GM19438 (cell line): ENCODE measurements around the gene NAP1L1.

Source experiments
- ATAC-seq: cut with Tn5 transposase; IDR thresholded peaks from one replicate; pipeline ENCODE4 v1.9.1; 2021; ENCODE audit warnings: low read depth; ENCODE audit not compliant: unreplicated experiment

The NAP1L1 gene

DNA sequence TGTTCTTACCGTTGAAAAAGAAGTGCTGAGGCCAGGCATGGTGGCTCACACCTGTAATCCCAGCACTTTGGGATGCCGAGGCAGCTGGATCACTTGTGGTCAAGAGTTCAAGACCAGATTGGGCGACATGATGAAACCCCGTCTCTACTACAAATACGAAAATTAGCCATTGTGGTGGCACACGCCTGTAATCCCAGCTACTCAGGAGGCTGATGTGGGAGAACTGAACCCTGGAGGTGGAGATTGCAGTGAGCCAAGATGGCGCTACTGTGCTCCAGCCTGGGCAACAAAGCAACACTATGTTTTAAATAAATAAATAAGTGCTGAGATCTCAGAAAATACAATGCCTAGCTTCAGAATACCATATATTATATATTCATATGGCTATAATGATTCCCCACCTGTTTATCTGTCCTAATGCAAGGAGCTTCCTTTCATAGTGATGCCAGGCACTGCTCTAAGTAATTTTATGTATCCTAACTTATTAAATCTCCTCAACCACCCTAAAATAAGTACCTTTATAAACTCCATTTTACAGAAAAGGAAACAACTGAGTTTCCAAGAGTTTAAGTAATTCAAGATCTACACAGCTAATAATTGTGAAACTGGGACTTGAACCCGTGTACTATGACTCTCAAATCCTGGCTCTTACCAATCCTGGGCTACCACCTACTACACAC is 60.2 kb downstream of the NAP1L1 start:
- no peak for ATAC-seq

DNA sequence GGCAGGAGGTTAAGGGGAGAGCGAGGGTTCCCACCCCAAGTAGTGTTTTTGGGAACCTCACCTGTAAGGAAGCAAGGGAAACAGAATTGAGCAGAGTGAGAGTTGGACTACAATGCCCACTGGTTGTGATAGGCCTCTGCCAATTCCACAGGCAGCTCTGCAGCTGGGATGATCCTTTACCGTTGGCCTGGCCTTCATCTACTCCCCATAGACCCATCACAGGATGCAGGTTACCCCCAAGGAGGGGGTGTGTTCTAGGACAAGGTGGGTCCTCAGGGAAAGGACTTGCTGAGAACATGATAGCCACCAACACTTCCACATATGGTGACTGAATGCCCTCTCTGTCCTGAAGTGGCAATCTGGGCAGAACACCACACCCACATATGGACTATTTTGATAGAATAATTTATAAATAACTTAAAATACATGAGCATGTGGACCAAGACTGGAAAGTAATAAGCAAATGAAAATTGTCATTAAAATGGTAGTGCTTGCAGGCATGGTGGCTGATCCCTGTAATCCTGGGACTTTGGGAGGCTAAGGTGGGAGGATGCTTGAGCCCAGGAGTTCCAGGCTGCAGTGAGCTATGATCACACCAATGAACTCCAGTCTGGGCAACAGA is 61.3 kb downstream of the NAP1L1 start:
- no peak for ATAC-seq

DNA sequence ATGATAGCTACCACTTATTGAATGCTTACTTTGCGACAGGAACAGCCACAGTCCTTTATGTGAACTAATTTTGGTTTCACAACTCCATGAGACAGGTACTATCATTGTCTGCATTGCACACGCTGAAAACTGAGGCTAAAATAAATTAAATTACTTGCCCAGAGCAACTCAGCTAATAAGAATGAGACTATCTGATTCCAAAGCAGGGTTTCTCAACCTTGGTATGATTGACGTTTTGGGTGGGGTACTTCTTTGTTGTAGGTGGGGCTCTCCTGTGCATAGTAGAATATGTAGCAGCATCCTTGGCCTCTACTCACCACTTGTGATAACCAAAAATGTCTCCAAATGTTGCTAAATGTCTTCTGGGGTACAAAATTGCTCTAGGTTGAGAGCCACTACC is 62.0 kb downstream of the NAP1L1 start:
- ATAC-seq = no peak

DNA sequence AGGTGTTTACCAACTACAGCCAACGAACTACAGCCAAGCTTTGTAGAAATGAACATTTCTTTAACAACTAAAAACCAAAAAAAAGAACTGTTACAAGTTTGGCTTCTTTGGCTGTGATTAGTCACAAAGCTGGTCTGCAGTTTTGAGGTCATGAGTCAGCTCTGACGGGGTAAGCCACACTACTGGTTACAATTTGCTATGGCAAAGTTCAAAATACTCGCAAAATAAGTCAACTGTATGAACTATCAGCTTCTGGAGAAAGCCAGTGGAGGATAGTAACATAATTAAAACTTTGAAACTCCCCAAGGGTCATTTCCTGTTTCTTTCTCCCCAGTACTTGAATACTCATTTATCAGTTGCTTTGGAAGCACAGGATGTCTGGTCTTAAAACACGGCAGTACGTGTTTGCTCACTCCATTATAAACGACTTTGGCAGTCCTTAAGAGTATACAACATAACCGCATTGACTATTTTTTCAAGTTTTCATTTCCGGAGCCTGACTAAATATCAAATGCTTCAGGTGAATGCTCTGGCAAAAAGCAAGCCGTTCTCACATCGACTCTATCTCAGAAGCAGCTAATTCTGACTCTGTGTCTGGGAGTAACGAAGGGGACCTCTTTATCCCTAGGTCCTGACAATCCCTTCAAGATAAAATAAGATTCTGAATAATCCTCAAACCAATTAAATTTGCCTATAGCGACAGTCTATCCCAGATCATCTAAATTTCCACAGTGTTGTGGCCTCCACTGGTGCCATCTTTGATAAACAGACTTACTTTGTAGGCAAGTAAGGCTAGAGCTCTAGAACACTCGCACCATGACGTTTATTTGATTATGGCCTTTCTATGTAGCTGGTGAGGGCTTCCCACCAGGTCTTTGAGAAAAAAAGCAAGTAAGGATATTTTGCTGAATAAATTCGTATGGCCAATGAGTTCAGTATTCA is 63.5 kb downstream of the NAP1L1 start:
- ATAC-seq = no peak

DNA sequence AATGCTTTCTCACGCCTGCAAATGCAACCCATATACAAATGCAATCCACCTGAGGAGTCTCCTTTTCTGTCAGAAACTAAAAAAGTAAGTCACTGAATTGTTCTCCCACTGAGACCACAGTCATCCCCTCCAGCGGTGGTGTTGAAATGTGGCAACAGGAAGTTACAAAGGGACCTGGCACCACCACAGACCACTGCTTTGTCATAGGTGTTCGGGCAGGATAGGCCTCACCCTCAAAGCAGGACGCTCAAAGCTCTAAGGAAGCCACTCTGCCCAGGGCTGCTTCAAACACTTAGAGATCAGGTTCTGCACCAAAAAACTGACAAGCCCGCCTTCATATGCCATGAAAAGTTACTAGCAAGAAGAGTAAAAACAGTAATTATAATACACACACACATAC is 64.2 kb downstream of the NAP1L1 start:
- no peak for ATAC-seq

DNA sequence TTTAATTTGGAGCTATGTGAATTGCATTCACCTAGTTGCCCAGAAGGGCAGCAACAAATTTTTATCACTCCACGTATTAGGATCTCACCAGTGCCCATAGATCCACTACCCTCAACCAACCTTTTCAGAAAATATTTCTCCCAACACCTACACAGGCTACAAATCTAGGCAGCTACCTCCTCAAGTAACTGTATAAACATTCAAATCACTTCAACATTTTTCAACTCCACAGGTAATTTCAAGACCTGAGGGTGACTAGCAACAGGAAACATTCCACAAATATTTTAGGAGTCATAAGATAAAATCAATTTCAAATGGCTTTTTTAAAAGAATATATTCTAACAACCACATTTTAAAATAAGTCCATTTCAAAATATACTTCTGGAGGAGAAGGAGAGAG is 65.8 kb downstream of the NAP1L1 start:
- ATAC-seq = no peak

DNA sequence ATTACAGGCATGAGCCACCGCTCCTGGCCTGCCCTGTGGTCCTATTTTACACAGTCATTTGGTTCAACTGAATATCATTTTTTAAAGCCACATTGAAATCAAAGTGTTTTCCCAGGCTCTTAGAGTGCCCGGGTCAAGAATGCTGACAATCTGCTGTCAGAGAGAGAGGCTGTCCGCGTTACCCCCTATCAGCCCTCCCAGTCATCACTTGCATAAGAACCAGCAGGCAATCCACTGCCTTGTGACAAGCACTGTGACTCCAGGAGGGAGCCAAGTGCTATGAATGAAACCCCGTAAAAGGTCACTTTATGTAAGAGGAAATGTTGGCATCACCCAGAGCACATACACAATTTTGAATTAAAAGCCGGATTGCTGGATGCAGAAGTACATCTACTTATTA is 66.4 kb downstream of the NAP1L1 start:
- no peak for ATAC-seq

DNA sequence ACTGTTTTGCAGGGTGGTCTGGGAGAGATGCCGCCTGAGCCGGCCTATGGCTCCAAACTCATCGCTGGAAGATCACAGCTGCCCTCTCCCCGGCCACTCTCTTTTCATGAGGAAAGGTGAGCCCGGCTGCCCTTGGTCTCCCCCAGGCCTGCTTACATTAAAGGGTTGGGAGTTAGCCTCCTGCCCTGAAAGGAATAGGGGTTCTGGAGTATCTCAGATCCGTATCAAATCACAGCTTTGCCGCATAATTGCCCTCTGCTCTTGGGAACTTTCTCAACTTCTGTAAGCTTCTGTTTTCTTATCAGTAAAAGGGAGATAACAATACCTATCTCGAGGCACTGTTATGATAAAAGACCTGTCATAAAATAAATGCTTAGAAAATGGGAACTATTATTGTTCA is 70.5 kb downstream of the NAP1L1 start:
- ATAC-seq = no peak

DNA sequence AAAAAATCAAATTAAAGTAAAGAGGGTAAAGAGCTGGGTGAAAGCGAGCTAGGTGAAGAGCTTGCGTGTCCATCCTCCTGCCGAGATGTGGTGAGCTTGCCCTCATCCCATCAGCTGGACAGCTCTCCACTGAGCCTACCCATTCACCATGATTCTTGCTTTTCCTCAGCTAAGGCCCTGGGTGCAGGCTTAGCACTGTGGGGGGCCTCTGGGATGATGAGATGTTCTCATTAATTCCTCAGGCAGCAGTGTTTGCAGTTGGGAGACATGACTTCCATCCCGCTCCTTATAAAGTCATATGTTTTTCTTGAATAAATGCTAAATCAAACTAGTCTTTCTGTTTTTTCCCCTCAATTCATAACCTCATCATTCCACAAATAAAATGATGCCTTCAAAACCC is 70.9 kb downstream of the NAP1L1 start:
- no peak for ATAC-seq

DNA sequence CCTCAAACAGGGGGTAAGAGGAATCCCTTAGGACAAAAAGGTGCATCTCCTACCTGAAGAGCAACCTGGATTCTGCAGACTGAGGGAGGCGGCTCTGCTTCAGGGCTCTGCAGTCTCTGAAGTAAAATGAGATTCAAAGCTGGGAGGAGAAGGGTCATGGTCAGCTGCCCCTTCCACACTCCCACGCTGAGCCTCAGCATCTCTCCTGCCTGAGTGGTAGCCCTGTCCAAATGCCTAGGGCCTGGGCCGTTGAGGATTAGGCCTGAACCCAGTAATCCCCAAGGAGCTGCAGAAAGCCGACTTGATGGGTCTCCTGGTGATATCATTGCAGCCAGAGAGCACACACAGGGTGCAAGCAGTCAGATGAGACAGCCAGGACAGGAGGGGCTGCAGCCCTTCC is 71.8 kb downstream of the NAP1L1 start:
- no peak for ATAC-seq

DNA sequence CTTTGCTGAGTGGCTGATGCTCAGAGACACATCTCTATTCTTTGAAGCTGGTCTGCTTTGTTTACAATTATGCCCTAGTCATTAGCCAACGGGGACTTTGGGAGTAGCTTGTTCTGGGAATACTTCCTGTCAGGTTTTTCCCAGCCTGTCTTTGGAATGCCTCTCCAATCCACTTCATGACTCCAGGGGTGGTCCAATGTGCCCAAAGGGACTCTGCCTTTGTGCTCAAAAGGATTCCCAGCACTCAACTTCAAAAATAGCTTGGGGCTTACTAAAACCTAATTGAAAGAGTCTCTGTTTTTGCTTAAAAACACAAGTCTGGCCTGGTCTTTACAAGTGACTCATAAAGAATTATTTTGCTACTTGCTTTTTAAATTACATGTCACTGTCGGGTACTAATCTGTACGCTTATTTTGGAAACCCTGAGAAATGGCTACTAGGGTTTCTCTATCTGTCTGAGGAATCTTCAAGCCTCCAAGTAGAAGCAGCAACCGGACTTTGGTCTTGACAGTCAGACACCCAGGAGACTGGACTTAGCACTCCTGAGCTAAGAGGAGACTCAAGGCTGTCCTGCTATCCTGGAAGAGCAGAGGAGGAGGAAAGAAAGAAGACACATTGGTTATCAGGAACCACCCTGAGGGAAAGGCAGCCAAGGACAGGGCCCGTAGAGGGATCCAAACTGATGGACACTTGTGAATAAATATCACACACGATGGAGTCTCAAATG is 73.6 kb downstream of the NAP1L1 start:
- ATAC-seq = no peak

DNA sequence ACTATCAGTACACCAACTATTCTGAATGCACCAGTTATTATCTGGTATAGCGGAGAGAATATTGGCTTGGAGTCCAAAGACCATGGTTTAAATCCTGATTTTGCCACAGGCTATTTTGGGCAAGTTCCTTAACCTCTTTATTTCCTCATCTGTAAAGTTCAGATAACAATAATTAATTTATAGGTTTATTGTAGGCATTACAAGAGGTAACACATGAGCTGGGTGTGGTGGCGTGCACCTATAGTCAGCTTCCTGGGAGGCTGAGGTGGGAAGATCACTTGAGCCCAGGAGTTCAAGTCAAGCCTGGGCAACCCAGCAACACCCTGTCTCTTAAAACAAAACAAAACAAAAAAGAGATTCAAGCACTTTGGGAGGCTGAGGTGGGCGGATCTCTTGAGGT is 76.1 kb downstream of the NAP1L1 start:
- ATAC-seq = no peak

DNA sequence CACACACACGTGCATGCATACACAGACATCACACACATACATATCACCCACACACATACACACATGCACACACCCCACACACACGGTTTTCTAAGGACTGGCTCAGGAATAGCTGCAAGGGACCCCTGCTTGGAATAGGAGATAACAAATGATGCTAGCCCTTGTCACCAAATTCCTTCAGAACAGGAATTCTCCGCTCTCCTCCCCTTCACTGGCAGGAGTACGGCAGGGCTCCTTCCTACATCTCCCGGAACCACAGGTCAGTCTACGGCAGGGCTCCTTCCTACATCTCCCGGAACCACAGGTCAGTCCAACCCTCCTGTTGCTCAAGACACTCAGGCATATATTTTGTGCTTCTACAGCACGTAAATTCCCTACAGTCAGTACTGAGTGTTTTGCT is 76.8 kb downstream of the NAP1L1 start:
- ATAC-seq = no peak

DNA sequence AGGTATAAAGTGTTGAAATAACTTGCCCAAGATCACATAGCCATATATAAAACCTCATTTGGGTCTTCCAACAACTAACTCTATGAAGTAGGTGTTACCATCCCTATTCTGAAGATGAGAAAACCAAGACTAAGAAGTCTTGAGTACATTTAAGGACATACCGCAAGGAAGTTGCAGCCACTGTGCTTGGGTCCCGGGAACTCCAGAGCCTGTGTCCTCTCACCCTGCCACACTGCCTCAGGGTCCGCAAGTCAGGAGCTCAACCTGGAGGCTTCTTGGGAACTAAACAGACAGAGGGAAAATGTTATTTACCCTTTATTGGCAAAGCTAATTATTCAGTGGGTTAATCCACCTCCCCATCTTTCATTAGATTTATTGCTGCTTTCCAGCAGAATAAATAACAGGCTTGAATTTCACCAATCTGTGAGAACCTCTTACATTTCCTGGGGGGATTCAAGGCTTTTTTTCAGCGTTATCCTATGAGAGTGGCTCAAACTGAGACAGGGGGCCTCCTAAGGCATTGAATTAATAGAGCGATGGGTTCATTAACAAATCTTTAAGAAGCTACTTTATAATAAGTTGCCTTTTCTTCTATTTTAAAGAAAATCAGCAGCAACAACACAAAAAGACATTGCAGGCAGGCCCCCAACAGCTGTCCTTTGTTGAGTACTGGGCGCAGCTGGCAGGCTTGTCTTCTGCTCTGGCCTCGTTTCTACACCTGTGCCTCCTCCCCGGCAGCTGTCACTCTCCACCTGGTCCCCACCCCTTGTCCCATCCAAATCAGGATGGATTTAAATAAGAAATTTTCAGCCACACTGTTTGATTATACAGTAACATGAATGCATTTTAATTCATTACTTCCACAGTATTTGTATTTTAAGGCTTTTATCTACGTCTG is 78.2 kb downstream of the NAP1L1 start:
- no peak for ATAC-seq

DNA sequence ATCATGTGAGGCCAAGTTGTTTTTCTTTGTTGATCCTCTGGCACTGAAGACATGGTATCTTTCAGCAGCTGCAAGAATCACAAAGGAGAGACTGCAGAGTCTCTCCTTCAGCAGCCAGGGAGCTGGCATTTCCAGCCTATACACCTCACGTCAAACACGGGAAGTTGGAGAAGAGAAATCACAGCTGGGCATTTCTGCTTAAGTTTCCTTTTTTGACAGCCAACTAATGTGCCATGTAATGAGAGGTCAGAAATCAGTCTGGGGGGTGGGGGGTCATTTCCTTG is 81.2 kb downstream of the NAP1L1 start:
- ATAC-seq = no peak

DNA sequence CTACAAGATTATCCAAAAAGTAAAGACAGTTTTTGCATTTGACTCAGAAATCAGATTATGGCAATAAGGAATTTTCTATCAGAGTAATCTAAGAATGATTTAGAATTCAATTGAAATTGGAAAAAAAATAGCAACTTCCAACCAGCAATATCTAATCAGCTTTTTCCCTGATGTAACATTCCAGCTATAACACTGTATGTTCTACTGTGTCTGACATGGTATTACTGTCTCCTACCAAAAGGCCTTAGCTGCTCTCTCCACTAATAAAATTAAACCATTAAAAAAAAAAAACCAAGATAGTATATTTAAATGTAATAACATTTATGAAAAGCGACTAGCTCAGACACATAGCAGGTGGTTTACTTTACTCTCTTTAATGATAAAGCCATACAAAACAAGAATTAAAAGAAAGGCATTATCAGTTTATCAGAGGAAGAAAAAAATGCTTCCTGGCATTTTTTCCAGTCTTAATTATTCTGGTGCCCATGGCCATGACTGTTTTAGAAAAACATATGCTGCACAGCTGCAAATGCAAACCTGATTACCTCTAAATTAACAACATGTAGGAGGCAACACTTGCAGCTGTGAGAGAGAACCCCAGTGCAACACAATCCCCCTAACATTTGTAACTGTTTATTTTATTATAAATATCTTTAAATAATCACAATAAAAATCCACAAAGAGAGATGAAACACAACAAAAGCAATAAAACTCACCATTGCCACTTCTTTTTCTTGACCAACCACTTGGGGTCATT is 81.7 kb downstream of the NAP1L1 start:
- no peak for ATAC-seq

DNA sequence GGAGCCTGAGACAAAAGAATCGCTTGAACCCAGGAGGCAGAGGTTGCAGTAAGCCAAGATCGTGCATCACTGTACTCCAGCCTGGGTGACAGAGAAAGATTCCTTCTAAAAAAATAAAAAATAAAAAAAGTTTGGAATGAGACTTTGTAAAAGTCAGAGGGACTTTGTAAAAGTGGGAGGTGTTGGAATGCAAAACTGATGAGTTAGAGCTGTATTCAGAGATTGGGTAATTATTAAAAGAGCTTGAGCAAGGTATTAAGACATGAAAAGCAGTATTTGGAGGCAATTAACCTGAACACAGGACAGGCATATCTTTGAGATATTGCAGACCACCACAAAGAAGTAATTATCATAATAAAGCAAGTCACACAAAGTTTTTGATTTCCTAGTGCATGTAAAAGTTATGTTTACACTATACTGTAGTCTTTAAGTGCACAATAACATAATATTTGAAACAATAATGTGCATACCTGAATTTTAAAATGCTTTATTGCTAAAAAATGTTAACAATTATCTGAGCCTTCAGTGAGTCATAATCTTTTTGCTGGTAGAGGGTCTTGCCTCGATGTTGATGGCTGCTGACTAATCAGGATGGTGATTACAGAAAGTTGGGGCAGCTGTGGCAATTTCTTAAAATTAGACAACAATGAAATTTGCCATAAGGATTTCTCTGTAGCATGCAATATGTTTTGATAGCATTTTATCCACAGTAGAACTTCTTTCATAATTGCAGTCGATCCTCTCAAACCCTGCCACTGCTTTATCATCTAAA is 86.0 kb downstream of the NAP1L1 start:
- ATAC-seq = no peak

DNA sequence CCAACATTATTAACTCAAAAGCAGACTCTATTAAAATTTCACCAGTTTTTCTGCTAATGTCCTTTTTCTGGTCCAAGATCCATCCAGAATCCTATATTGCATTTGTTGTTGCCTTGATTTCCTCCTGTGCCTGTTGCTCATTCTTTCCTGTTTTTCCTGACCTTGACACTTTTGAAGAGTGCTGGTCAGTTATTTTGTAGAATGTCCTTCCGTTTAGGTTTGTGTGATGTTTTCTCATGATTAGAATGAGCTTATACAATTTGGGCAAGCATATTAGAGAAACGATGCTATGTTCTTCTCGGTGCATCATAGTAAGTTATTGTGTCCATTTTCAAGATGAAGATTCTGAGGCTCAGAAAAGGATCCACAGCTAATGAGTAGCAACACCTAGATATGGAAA is 86.8 kb downstream of the NAP1L1 start:
- no peak for ATAC-seq
